HG03135 (cell line): ENCODE data around the gene MS4A13.
A peak's percentile ranks its signal among the peaks of the same experiment; 100 is the strongest.
"Not testable (repeated sequence)": the region's sequence is repeated elsewhere in the genome, so short reads cannot be mapped to it uniquely, and the experiment has no call there.

Experiments
- ATAC-seq: cut with Tn5 transposase; IDR thresholded peaks from one replicate; pipeline ENCODE4 v1.9.1; 2021; ENCODE audit warnings: mild to moderate bottlenecking, moderate library complexity; ENCODE audit not compliant: unreplicated experiment

The MS4A13 gene

GRCh38 chr11:60515144-60515855, at the start of gene MS4A13:
Gene MS4A13 (plus strand): TSS chr11:60515392. CDS start chr11:60518084, 2,692 bp downstream.
- ATAC-seq = no peak

GRCh38 chr11:60468829-60469228, 46.4 kb upstream of the MS4A13 start:
- ATAC-seq = no peak

DNA sequence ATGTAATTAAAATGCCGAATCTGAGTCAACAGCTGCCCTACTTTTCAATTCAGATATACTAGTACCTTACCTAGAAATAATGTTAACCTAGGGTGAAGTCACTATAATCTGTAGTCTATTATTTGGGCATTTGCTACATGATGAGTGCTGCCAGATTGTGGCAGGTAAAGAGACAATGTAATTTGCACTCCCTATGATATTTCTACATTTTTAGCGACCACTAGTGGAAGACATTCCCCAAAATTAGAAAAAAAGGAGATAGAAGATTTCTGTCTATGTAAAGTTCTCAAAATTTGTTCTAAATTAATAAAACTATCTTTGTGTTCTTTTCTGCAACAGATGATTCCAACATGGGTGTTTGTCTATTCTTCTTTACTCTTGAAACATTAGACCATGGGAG, 45.5 kb upstream of the MS4A13 start:
- ATAC-seq = no peak

- ATAC-seq = peak; percentile 71
Observed at GRCh38 chr11:60477035-60477445, 38.2 kb upstream of the MS4A13 start.

- ATAC-seq = no peak
Observed at GRCh38 chr11:60482361-60482760, 32.8 kb upstream of the MS4A13 start.

- ATAC-seq = peak; percentile 96
Observed at GRCh38 chr11:60485987-60486386, 29.2 kb upstream of the MS4A13 start.

DNA sequence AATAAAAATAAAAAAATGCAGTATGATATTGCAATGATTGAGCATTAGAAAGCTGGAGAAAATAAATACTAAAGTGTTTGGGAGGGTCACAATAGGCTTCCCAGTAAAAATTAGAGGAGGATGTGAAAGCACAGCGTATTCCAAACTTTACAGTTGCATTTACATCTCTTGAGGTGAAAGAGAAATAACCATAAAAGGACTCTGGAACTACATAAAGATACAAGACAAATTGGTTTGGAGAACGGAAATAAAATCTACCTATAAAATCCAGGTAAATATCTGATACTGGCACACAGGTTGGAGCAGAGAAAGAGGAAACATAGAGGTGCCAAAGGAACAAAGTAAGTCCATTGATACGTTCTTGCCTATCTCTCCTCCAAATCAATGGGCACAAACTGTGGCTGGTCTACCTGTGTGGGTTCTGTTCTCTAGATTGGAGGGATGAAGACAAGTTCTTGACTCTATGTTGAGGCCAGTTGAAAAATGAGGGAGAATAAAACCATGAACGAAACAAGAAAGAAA, 22.6 kb upstream of the MS4A13 start, which contains the start of gene MS4A12:
Gene MS4A12 (plus strand): TSS at position 291 of the 522 bp plus-strand sequence. CDS start 4,541 bp downstream, outside the sequence.
- ATAC-seq = no peak

GRCh38 chr11:60493454-60493853, 21.7 kb upstream of the MS4A13 start:
- no peak for ATAC-seq

GRCh38 chr11:60498399-60498798, 16.8 kb upstream of the MS4A13 start:
- no peak for ATAC-seq

- no peak for ATAC-seq
Observed at GRCh38 chr11:60498853-60499252, 16.3 kb upstream of the MS4A13 start.

- no peak for ATAC-seq
Observed at GRCh38 chr11:60500276-60500910, 14.8 kb upstream of the MS4A13 start.

DNA sequence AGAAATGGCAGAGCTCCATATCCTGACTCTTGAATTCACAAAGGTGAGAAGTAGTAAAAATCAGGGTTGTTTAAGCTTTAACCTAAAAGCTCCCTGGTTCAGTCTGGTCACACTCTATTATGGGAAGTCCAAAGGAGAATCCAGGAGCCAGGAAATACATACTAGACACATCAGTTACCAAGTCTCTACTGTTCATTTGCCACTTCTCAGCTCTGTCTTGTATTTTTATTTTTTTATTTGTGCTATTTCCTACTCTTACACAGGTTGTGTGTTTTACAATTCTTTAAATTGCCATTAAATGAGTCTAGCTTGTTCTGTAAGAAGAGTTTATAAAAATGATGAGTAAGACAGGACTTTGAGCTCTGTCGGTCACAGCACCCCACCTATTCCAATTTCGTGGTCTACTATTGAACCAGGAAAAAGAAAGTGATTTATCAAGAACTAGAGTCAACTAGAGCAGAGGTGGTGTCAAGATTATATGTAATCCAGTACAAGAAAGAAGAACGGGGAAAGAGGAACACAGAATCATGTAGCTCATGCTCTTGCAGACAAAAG, 12.9 kb upstream of the MS4A13 start:
- ATAC-seq = no peak

DNA sequence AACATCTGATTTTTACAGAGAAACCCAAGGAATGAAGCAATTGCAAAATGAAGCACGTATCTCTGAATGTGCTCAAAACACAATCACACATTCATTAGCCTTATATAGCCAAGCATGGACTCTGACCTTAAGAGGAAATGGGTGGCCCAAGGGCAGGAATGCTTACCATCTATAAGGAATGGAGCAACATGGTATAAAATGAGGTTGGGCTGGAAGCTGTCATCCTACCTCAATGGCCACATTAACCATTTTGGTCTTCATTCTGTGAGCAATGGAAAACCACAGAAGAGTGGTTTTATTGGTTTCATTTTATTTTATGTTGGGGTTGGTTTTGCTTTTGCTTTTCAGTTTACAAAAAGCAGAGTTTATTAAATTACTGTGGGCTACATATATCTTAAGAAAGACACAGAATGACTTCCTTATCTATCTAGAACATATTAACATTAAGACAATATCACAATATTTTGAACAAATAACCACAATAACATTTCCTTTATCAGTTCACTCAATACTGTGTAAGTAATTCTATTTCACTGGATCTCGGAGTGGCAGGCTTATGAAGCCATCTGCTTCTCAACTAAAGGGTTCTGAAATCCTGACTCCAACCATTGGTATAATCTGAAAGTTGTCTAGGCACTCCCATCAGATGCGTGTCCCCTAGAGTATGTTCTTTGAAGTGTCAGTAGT, 10.8 kb upstream of the MS4A13 start:
- ATAC-seq = no peak

DNA sequence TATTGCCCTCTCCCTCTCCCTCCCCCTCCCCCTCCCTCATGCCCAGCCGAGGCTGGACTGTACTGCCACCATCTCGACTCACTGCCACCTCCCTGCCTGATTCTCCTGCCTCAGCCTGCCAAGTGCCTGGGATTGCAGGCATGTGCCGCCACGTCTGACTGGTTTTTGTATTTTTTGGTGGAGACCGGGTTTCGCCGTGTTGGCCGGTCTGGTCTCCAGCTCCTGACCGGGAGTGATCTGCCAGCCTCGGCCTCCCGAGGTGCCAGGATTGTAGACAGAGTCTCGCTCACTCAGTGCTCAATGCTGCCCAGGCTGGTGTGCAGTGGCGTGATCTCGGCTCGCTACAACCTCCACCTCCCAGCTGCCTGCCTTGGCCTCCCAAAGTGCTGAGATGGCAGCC, 5.6 kb upstream of the MS4A13 start:
- not testable (repeated sequence) for ATAC-seq

DNA sequence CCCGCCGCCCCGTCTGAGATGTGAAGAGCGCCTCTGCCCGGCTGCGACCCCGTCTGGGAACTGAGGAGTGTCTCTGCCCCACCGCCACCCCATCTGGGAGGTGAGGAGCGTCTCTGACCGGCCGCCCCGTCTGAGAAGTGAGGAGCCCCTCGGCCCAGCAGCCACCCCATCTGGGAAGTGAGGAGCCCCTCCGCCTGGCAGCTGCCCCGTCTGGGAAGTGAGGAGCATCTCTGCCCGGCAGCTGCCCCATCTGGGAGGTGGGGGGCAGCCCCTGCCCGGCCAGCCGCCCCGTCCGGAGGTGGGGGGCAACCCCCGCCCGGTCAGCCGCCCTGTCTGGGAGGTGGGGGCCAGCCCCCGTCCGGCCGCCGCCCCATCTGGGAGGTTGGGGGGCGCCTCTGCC, 5.0 kb upstream of the MS4A13 start:
- ATAC-seq = not testable (repeated sequence)

DNA sequence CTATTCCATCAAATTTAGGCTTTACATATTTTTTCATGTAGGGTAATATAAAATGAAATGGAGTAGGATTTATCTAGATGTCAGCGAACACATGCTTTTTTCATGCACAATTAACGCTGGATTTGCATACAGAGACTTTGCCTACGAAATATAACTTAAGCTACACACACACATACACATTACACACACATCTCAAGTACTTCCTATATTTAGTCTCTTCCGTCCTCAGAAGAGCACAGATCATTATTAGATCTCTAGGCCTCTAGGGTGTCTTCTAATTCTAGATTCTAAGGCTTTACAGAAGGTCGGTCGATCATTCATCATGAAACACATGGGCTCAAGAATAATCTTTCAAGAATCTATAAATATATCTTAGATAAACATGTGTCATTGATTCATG, 3.8 kb upstream of the MS4A13 start:
- no peak for ATAC-seq

DNA sequence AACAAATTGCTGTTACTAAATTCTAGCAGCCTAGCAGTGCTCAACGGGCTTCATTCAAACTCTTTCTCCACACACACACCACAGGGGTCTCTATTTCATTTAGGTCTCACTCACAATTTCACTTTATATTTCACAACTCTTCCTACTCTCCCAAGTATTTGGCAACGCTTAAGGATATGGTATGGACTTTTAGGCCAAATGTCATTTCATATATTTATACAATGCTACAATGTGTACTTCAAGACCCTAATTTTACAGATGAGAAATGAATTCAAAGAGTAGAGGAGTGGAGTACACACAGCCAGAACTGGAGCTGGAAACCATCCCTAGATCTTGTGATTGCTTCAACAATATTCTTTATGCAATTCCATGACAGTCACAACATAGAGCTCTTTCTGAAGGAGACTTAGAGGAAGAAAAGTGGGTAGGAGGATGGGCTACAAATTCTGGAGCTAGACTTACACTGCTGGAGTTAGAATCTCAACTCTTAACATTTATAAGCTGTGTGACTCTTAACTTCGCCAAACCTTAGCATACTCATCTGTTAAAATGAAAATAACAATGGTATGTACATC, 2.5 kb upstream of the MS4A13 start:
- ATAC-seq = no peak

- no peak for ATAC-seq
Observed at GRCh38 chr11:60513496-60514460, 1.4 kb upstream of the MS4A13 start.

- no peak for ATAC-seq
Observed at GRCh38 chr11:60528465-60528864, 13.3 kb downstream of the MS4A13 start.

DNA sequence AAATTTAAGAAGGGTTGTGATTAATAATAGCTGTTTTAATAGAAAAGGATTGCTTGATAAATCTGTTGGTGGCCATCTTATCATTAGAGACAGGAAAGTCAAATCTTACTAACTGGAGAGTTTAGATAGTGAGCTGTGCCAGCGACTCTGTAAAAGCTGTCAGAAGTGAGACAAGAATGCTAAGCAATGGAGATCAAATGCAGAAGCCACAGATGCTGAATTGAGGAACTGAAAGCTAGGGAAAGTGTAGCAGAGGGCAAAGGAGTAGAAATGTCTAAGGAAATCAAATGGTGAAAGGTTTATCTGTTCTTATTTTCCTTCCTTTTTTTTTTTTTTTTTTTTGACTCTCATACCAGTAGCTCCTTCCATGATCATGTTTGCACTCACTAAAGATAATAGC, 13.7 kb downstream of the MS4A13 start:
- no peak for ATAC-seq
